Activated CD4-positive, alpha-beta T cell treated with anti-CD3 and anti-CD28 coated beads, Interleukin-2, Interleukin-6, amounts not matched to agents 100 ng/mL and 50 ng/mL, durations not matched to agents 16 hours and 8 hours (primary cell): Measurements from ENCODE around the gene EZR.
"Not testable (repeated sequence)": the region's sequence is repeated elsewhere in the genome, so short reads cannot be mapped to it uniquely, and the experiment has no call there.

Experiments used
- DNase-seq: peaks from one replicate; pipeline ENCODE4 v3.0.0-alpha.2; 2020

Gene EZR

DNA sequence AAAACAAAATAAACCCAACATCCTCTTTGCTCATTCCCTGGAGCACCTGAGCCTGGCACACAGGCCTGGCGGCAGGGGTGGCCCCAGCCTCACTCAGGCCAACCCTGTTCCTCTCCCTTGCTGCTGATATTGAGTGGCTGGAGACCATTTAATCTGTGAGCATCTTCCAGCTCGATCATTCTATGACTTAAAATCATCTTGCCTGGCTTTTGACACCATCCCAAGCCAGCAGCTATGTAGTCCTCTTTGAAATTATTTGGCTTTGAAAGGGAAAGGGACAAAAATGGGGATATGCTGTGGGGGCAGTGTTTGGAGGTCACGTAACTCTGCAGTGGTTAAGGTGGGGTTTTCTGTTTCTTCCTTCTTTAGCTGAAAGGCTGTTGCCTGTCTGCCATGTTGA is 22.8 kb downstream of the EZR start:
- no peak for DNase-seq

DNA sequence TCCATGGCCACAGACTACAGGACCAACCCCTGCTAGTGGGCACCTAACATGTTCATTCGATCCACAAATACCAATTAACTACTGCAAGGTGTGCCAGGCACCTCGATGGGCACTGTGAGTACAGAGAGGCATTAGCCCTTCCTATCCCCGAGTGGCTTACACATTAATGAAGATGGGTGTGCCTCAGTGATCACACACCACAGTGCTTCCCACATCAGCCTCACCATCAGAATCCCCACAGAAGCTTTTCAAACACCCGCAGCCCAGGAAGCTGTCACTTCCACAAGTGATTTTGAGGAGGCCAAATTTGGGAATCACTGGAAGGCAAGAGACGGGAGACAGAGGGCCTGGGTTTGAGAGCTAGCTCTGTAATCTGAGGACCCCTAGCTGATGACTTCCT is 23.7 kb downstream of the EZR start:
- DNase-seq = no peak

DNA sequence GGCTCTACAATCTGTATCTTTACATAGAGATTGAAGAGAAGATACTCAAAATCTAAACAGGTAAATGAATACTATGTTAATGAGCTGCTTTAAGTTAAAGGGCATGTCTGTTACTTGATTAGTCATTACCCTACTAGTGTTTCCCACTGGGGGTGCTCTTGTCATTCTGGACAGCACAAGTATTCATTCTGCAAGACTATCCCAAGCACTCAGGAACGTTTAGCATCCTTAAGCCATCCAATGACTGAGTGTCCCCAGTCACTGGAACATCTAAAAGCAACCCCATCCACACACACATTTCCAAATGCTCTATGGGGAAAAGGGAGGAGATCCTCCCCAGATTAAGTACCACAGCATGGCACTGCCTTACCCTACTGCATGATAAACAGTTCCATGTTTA is 25.7 kb downstream of the EZR start:
- DNase-seq = peak; percentile 58

- not testable (repeated sequence) for DNase-seq
These were observed 26.7 kb downstream of the EZR start for GRCh38 chr6:158792505-158792904.

- no peak for DNase-seq
These were observed 27.8 kb downstream of the EZR start for GRCh38 chr6:158791274-158791855.

DNA sequence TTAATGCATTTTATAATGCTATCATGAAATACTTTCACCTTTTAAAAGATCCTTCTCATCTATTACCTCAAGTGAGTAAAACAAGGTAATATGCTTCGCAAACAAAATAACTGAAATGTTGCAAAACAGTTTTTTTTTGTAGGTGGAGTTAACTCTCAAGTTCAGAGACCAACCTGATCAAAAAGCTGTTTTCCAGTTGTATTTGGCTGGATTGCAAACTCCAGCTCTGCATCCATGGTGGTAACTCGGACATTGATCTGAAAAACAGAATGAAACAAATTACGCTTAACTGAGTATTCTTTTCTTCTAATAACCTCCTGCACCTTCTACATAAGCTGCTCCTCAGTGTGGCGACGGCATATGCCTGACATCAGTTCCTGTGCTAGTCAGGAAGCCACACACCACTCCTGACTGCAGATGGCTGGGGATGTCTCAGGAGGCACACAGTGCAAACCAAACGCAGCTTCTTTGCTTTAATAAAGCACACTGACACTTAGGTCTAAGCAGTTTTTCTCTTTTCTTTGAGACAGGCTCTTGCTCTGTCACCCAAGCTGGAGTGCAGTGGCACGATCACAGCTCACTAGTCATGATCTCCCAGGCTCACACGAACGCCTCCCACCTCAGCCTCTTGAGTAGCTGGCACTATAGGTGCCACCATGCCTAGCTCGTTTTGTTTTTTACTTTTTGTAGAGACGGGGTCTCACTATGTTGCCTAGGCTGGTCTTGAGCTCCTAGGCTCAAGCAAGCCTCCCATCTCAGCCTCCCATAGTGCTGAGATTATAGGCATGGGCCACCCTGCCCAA is 29.9 kb downstream of the EZR start:
- DNase-seq = peak; percentile 57

DNA sequence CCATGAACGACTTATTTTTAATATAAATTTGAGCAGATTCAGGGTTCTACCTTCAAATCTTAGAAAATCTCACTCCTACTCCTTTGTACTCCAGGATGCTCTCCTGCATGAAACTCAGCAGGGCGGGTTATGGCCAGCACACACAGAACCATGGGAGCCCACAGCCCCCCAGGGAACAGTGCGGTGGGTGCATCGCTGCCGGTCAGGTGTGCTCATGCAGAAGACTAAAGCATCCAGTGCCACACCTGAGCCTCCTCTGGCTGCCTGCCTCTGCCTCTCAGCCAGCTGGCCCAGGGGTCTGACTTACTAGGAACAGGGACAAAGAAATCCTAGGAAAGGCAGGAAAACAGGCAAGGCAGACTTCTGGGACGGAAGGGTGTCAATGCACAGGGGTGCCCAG is 31.8 kb downstream of the EZR start:
- DNase-seq = no peak

DNA sequence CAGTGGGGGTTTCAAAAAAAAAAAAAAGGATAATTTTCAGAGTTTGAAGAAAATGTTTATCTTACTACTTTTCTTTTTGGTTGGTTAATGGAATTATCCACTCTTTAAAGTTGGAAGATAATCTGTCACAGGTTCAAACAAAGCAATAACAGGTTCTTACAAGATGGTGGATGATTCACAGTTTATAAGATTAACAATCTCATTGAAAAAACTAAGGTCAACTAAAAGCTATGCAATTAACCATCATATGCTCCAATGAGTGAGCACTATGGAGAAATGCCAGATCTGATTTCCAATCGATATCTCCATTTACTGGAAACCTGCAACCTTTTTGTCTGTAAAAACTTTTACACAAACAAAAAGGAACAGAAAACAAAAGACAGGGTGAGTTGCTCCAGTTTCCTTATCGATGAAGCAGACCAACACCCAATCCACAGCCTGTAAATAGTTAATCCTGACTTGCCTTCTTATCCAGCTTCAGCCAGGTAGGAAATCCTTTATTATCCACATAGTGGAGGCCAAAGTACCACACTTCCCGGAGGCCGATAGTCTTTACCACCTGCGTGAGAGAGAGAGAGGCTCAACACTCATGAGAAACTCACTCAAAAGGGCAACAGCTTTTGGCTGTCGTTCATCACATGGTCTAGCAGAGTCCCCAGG is 32.4 kb downstream of the EZR start:
- DNase-seq = no peak

- DNase-seq = no peak
These were observed 34.1 kb downstream of the EZR start for GRCh38 chr6:158785036-158785435.

GRCh38 chr6:158784505-158784904 is 34.7 kb downstream of the EZR start:
- no peak for DNase-seq

DNA sequence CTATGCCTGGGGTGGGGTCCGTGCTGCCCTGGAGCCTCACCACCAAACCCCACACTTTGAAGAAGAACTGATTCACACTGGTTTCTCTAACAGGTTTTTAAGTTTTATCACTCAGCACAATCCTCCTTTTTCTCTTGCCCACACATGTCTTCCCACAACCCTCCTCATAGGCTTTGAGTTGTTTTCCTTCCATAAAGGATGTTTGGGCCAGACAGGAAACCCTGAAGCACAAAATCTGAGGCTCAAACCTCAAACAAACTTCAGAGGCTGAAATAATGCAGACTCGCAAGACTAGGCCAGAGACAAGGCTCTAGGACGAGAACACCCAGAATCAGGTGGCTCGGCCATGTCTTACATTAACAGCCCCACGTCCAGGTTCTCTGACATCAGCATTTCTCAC is 35.3 kb downstream of the EZR start:
- DNase-seq = no peak

GRCh38 chr6:158783167-158783450 is 36.1 kb downstream of the EZR start:
- no peak for DNase-seq

- no peak for DNase-seq
These were observed 36.6 kb downstream of the EZR start for GRCh38 chr6:158782432-158783166.

DNA sequence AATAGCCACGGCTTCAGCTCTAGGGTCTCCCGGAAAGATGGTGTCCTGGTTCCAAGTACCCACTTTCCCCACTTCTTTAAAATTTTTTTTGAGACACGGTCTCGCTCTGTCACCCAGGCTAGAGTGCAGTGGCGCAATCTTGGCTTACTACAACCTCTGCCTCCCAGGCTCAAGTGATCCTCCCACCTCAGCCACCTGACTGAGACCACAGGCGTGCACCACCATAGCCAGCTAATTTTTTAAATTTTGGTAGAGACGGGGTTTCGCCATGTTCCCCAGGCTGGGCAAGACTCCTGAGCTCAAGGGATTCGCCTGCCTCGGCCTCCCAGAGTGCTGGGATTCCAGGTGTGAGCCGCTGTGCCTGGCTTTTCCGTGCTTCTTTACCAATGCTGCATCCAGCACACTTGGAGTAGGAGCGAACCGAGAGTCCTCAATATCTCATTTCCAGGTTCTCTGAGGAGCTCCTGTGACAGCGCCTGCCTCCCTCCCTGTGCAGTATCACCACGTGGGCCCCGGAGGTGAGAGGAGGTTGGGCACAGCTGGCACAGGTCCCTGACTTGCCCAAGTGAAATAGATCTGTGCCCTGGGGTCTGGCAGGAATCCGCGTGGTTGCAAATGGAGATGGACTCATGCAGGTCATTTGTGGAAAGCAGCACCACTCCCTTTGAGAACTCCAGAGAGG is 37.3 kb downstream of the EZR start:
- no peak for DNase-seq

- DNase-seq = no peak
These were observed 38.0 kb downstream of the EZR start for GRCh38 chr6:158780988-158781691.

DNA sequence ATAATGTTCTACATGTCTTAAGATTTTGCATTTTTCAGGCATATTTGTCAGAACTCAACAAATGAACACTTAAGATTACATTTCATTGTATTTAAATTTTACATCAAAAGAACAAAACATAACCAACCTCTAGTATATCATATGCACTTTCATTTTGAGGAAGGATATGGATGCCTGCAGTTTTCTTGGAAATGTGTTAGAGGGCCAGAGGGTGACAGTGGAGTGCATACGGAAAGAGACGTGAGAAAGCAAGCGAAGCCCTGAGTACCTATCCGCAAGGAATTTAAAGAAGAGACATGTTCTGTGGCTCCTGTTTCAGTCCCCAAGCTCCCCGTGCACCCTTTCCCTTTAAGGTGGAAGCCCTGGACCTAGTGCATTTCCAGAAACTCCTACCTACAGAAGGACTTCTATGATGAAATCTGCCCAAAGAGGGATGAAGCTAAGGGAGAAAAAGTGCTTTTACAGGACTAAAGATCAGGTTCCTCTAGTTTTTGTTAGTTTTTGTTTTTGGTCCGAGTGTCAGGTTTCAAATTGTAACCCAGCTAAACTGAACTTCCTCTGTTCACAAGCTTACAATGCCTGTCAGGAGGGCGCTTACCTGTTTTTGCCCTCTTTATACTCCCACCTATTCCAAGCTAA is 38.8 kb downstream of the EZR start:
- DNase-seq = no peak

GRCh38 chr6:158778005-158778527 is 41.1 kb downstream of the EZR start:
- no peak for DNase-seq

DNA sequence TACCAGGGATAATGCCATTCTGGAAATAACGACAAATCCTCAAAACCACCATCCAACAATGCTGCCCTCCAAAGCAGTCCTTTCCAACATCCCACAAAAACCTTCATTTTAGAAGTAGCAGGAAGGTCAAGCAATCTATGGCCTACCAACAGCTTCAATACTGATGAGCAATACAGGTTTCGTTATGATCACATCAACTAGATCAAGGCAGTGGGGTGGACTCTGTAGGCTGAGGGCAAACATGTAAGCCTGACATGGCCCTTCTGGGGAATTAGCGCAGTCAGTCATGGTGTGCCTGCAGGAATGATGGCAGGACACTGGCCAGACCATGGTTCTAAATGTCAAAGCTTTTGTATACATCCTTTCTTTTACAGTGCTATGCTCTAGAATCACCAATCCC is 41.7 kb downstream of the EZR start:
- DNase-seq = no peak

- no peak for DNase-seq
These were observed 42.4 kb downstream of the EZR start for GRCh38 chr6:158776737-158777136.

- no peak for DNase-seq
These were observed 43.3 kb downstream of the EZR start for GRCh38 chr6:158775832-158776231.

DNA sequence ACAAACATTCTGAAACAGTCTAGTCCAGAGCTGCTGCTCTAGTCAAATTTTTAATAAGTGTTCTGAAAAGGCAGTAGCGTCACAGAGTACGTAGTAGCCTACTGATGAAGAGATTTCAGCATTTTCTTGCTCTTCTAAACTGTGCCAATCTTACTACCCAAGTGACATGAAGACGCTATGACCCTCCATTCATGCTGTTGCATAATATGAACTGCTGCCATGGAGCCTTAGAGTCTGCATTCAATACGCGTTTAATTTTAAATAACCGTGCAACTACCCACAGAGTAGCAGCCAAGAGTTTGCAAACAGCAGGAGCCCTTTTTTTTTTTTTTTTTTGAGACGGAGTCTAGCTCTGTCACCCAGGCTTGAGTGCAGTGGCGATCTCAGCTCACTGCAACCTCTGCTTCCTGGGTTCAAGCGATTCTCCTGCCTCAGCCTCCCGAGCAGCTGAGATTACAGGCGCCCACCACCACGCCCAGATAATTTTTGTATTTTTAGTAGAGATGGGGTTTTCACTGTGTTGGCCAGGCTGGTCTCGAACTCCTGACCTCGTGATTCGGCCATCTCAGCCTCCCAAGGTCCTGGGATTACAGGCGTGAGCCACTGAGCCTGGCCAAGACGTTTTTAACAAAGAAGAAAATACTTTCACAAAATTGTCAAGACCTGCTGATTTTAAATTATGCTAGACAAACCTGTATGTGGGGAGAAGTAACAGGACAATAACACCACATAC is 44.3 kb downstream of the EZR start:
- no peak for DNase-seq
